Adrenal gland (tissue), 5 donors: ENCODE measurements around the gene EXT2.

Experiments
- CTCF ChIP-seq, 6 experiments: fragments of 450-650 bp in 4 of 6; fragments of 200-600 bp in 2 of 6; sonication (generic) in 1 of 6; IDR thresholded peaks; 1 replicate in 5 of 6; 2 replicates in 1 of 6; pipeline versions ENCODE4 v1.5.1 to v1.8.0; 2016 to 2021; ENCODE audit warnings: antibody characterized with exemption in 6 of 6, mild to moderate bottlenecking in 2 of 6, moderate library complexity in 1 of 6
- POLR2A ChIP-seq, 2 donors: fragments of 450-650 bp; IDR thresholded peaks; one replicate each; pipeline ENCODE4 v1.6.1; 2017; ENCODE audit warnings: antibody characterized with exemption in 2 of 2, mild to moderate bottlenecking in 2 of 2, moderate library complexity in 1 of 2
- donor health status: DM: no; HTN: no; CAD: no.

GRCh38 chr11:44264761-44265160 lies 169.3 kb downstream of the EXT2 start:
- TF ChIP-seq CTCF (IDR thresholded peaks at IDR 0.05): no peak
- no peak for TF ChIP-seq POLR2A (IDR thresholded peaks at IDR 0.05)
